LNCaP clone FGC (cell line): Measurements from ENCODE around the gene HS3ST3B1.

ENCODE experiments used
- DNase-seq: peaks from one replicate; pipeline ENCODE4 v3.0.0-alpha.2; 2011; ENCODE audit warnings: low read depth
- H3K4me3 ChIP-seq: 2 replicates; pipeline ENCODE4 v1.5.1; 2011; ENCODE audit warnings: mild to moderate bottlenecking, low read depth, low read length, control low read depth
- CTCF ChIP-seq: IDR thresholded peaks from 2 replicates; pipeline ENCODE4 v1.5.1; 2012; ENCODE audit warnings: mild to moderate bottlenecking; ENCODE audit not compliant: control insufficient read depth, insufficient read depth; ENCODE audit errors: extremely low read depth

The HS3ST3B1 gene

GRCh38 chr17:14307560-14308024 lies 6.7 kb downstream of the HS3ST3B1 start:
- no peak overlapping the region for H3K4me3 ChIP-seq
- no peak for DNase-seq
- TF ChIP-seq CTCF, result no peak

GRCh38 chr17:14308636-14308964 lies 7.7 kb downstream of the HS3ST3B1 start:
- TF ChIP-seq CTCF, result no peak
- no peak overlapping the region for H3K4me3 ChIP-seq
- DNase-seq, result no peak

GRCh38 chr17:14308965-14309879 lies 8.3 kb downstream of the HS3ST3B1 start:
- no peak for DNase-seq
- H3K4me3 ChIP-seq, result 0 out of 2 replicates have a peak overlapping the region, but pooled peaks have one; percentile 13
- TF ChIP-seq CTCF, result no peak

GRCh38 chr17:14310101-14310500 lies 9.2 kb downstream of the HS3ST3B1 start:
- no peak overlapping the region for H3K4me3 ChIP-seq
- DNase-seq, result no peak
- TF ChIP-seq CTCF, result no peak

GRCh38 chr17:14310605-14311004 lies 9.7 kb downstream of the HS3ST3B1 start:
- TF ChIP-seq CTCF, result no peak
- H3K4me3 ChIP-seq, result no peak overlapping the region
- DNase-seq, result no peak

GRCh38 chr17:14311186-14311705 lies 10.4 kb downstream of the HS3ST3B1 start:
- no peak for DNase-seq
- no peak for TF ChIP-seq CTCF
- H3K4me3 ChIP-seq, result no peak overlapping the region
